Upper lobe of right lung (tissue), 1 donor: ENCODE results near the gene RPS6KA6. TPM values are rescaled to one million over a fixed set of nuclear protein-coding genes. Genes with fewer than 3 reads are reported as not detected.

Experiments used
- ATAC-seq: fragments of 200-7000 bp; cut with Tn5 transposase; one replicate; pipeline ENCODE4 v1.9.1; 2020; ENCODE audit warnings: mild to moderate bottlenecking, moderate library complexity
- DNase-seq: peaks from one replicate; pipeline ENCODE4 v3.0.0-alpha.2; 2020
- H3K27ac ChIP-seq: fragments of 200-600 bp; one replicate; pipeline ENCODE4 v1.8.0; 2022
- H3K27me3 ChIP-seq: fragments of 200-600 bp; one replicate; pipeline ENCODE4 v1.8.0; 2022; ENCODE audit warnings: mild to moderate bottlenecking
- H3K36me3 ChIP-seq: fragments of 200-600 bp; one replicate; pipeline ENCODE4 v1.8.0; 2022
- H3K4me1 ChIP-seq: fragments of 200-600 bp; one replicate; pipeline ENCODE4 v1.8.0; 2022
- H3K4me3 ChIP-seq: fragments of 200-600 bp; one replicate; pipeline ENCODE4 v1.8.0; 2022; ENCODE audit warnings: mild to moderate bottlenecking
- H3K9me3 ChIP-seq: fragments of 200-600 bp; one replicate; pipeline ENCODE4 v1.8.0; 2022
- CTCF ChIP-seq: fragments of 200-600 bp; IDR thresholded peaks from one replicate; pipeline ENCODE4 v1.8.0; 2022; ENCODE audit warnings: antibody characterized with exemption
- intact Hi-C: fragments of 100-400 bp; cut with DNase I; formaldehyde crosslinking; loops from one replicate; pipeline ENCODE4 v1.11.0; 2022
- total RNA-seq: library from RNA; stranded (reverse); fragmentation: NEBNext Ultra II Directional; extraction: Animal tissue kit (Norgen Biotek cat#: 25700); gene quantifications from one replicate; pipeline ENCODE4 v1.2.1, GENCODE V29; 2021
- donor health status: DM: no; HTN: yes; CAD: no; lungs with severe emphysema.

Gene RPS6KA6
- total RNA-seq, 1 donor from 2014 or later, result 2.4 TPM

GRCh38 chrX:84175958-84176357, 12.0 kb downstream of the RPS6KA6 start:
- H3K4me1 ChIP-seq, result no peaks in the 10 kb centered on the region
- no peaks in the 10 kb centered on the region for H3K27me3 ChIP-seq
- ATAC-seq, result no peak
- H3K36me3 ChIP-seq, result no peaks in the 10 kb centered on the region
- TF ChIP-seq CTCF, result no peak
- no peak overlapping the region for H3K27ac ChIP-seq
- H3K4me3 ChIP-seq, result no peak overlapping the region
- DNase-seq, result no peak
- H3K9me3 ChIP-seq, result no peaks in the 10 kb centered on the region
- intact Hi-C loops, result no loop called here

DNA sequence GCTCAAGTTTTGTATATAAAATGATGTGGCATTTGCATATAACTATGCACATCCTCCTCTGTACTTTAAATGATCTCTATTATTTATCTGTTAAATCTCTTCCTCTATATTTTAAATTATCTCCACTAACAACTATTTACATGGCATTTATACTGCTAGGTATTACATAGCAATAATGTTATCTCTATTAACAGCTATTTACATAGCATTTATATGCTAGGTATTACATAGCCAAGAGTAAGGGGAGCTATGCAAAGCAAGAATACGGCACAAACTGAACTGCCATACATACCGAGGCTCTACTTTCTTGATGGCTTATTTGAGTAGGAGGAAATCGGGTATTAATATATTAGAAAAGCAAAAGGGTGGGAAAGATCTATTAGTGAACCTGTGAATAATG, 12.7 kb downstream of the RPS6KA6 start:
- Histone ChIP-seq H3K27ac (no peak overlapping the region), H3K9me3 (no peaks in the 10 kb centered on the region), H3K4me3 (no peak overlapping the region), H3K36me3 (no peaks in the 10 kb centered on the region), H3K27me3 (no peaks in the 10 kb centered on the region), H3K4me1 (no peaks in the 10 kb centered on the region)
- DNase-seq (no peak), ATAC-seq (no peak)
- TF ChIP-seq CTCF, result no peak
- intact Hi-C loops, result no loop called here

DNA sequence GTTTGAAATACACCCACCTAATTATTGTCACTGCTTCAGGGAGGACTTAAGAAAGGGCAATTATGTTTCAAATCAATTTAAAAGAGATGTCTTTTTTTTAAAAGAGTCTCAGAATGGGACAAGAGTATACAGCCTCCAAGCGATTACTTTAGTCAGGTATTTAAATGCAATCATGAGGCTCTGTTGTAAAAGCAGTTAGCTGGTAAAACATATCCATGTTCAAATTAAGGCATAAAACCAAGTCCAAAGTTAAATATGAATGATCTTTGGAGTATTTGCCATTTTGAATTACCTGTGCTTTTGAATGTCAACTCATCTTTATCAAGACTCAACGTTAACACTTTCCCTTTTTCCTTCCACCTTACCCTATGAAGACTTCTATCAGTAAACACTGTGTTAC, 13.7 kb downstream of the RPS6KA6 start:
- Histone ChIP-seq H3K4me3 (no peak overlapping the region), H3K27me3 (no peaks in the 10 kb centered on the region), H3K4me1 (no peaks in the 10 kb centered on the region), H3K9me3 (no peaks in the 10 kb centered on the region), H3K27ac (no peak overlapping the region), H3K36me3 (no peaks in the 10 kb centered on the region)
- DNase-seq, result no peak
- intact Hi-C loops, result no loop called here
- no peak for ATAC-seq
- TF ChIP-seq CTCF, result no peak

DNA sequence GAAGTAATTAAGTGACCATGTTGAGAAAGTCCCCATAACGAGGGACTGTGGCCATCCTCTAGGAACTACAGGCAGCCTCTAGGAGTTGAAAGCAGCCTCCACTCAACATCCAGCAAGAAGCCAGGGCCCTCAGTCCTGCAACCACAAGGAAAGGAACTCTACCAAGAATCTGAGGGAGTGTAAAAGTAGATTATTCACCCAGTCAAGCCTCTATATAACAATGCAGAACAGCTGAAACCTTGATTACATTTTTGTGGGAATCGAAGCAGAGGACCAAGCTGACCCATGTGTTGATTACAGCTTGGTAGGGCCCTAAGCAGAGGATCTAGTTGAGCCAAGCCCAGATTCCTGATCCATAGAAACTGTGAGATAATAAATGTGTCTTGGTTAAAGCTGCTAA, 17.1 kb downstream of the RPS6KA6 start:
- Histone ChIP-seq H3K27me3 (no peaks in the 10 kb centered on the region), H3K4me1 (no peaks in the 10 kb centered on the region), H3K9me3 (no peaks in the 10 kb centered on the region), H3K27ac (no peak overlapping the region), H3K4me3 (no peak overlapping the region), H3K36me3 (no peaks in the 10 kb centered on the region)
- DNase-seq, result no peak
- no peak for ATAC-seq
- intact Hi-C loops, result no loop called here
- TF ChIP-seq CTCF, result no peak

DNA sequence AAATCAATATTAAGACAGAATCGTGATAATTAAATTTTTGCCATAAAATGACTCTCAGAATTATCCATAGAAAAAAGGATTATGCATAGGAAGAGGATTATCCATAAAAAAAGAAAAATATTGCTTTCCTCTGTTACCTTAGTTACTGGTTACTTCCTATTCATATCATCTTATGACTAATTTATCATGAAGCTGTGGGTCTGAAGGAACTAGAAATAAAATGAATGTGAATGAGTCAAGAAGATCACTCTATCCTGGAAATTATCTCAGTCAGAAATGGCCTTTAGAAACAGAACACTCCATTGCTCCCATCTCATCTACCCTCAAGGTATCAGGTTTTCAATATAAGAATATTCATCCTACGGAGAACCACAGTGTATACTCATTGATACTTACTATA, 19.4 kb downstream of the RPS6KA6 start:
- ATAC-seq (no peak), DNase-seq (no peak)
- TF ChIP-seq CTCF, result no peak
- intact Hi-C loops, result no loop called here
- Histone ChIP-seq H3K4me3 (no peak overlapping the region), H3K9me3 (no peaks in the 10 kb centered on the region), H3K27me3 (no peaks in the 10 kb centered on the region), H3K4me1 (no peaks in the 10 kb centered on the region), H3K27ac (no peak overlapping the region), H3K36me3 (no peaks in the 10 kb centered on the region)

GRCh38 chrX:84168095-84168494, 19.9 kb downstream of the RPS6KA6 start:
- Histone ChIP-seq H3K36me3 (no peaks in the 10 kb centered on the region), H3K9me3 (no peaks in the 10 kb centered on the region), H3K4me3 (no peak overlapping the region), H3K4me1 (no peaks in the 10 kb centered on the region), H3K27me3 (no peaks in the 10 kb centered on the region), H3K27ac (no peak overlapping the region)
- DNase-seq (no peak), ATAC-seq (no peak)
- no peak for TF ChIP-seq CTCF
- intact Hi-C loops, result no loop called here
